A549 (cell line): ENCODE measurements around the gene MAPT. TPM values are rescaled to one million over a fixed set of nuclear protein-coding genes. Genes with fewer than 3 reads are reported as not detected.

Source experiments
- ATAC-seq, 2 experiments: fragments of 200-7000 bp in 1 of 2; fragments of >200 bp in 1 of 2; cut with Nextera tagmentation in 1 of 2; cut with Tn5 transposase in 1 of 2; 3 replicates each; pipeline versions ENCODE4 v1.8.0 to v1.9.1; 2018 to 2020; ENCODE audit warnings: mild to moderate bottlenecking in 1 of 2, moderate library complexity in 1 of 2
- CTCF ChIA-PET: fragments of 300-600 bp; sonication (Branson Sonifier 250); formaldehyde crosslinking; extraction: SDS; loops from one replicate; lab custom pipeline; 2021; ENCODE audit warnings: antibody characterized with exemption, inconsistent platforms; lab: Yijun Ruan, JAX
- POLR2A ChIA-PET: fragments of 350-600 bp; formaldehyde crosslinking; extraction: SDS; loops from one replicate; lab custom pipeline; 2021; ENCODE audit warnings: antibody characterized with exemption, inconsistent platforms; lab: Yijun Ruan, JAX
- DNase-seq, 2 experiments: peaks; one replicate each; pipeline versions ENCODE4 v3.0.0 to v3.0.0-alpha.2; 2011 to 2016; ENCODE audit warnings: low read depth in 1 of 2, low spot score in 1 of 2
- FAIRE-seq: peaks from 2 replicates; lab custom pipeline; 2011; peaks lifted over from hg19 to GRCh38; lab: Jason Lieb, UNC
- H3K27ac ChIP-seq, 2 experiments: fragments of >200 bp; sonication (Bioruptor Twin); formaldehyde crosslinking; 3 replicates each; pipeline ENCODE4 v1.5.1; 2016 to 2017
- H3K4me1 ChIP-seq: fragments of >200 bp; sonication (Bioruptor Twin); formaldehyde crosslinking; 3 replicates; pipeline ENCODE4 v1.6.1; 2016
- H3K4me2 ChIP-seq: fragments of >200 bp; sonication (Bioruptor Twin); formaldehyde crosslinking; 3 replicates; pipeline ENCODE4 v1.6.1; 2016
- H3K4me3 ChIP-seq: fragments of >200 bp; sonication (Bioruptor Twin); formaldehyde crosslinking; 3 replicates; pipeline ENCODE4 v1.5.1; 2016
- H3K9me3 ChIP-seq: fragments of >200 bp; sonication (Bioruptor Twin); formaldehyde crosslinking; 3 replicates; pipeline ENCODE4 v1.6.1; 2016
- CBX8 ChIP-seq: fragments of 200-600 bp; sonication (generic); IDR thresholded peaks from 2 replicates; pipeline ENCODE4 v1.6.1; 2016
- CEBPB ChIP-seq, 2 experiments: fragments of >200 bp in 1 of 2; sonication (Bioruptor Twin) in 1 of 2; formaldehyde crosslinking in 1 of 2; IDR thresholded peaks; 2 replicates each; pipeline ENCODE4 v1.6.1; 2012 to 2016
- EHMT2 ChIP-seq: fragments of 200-600 bp; sonication (generic); IDR thresholded peaks from 2 replicates; pipeline ENCODE4 v1.6.1; 2016; ENCODE audit warnings: antibody characterized with exemption, low read depth, mild to moderate bottlenecking, moderate library complexity
- FOSL2 ChIP-seq, 2 experiments: fragments of 450-650 bp in 1 of 2; fragments of >200 bp in 1 of 2; sonication (Bioruptor Twin) in 1 of 2; formaldehyde crosslinking; IDR thresholded peaks; 2 replicates each; pipeline versions ENCODE4 v1.5.0 to v1.6.1; 2016 to 2020; ENCODE audit warnings: mild to moderate bottlenecking in 1 of 2, moderate library complexity in 1 of 2
- HOXA7 ChIP-seq: fragments of 250-450 bp; sonication (Bioruptor Pico); IDR thresholded peaks from 2 replicates; pipeline ENCODE4 v1.5.0; 2020; ENCODE audit warnings: mild to moderate bottlenecking, moderate library complexity
- JUNB ChIP-seq: fragments of >200 bp; sonication (Bioruptor Twin); formaldehyde crosslinking; IDR thresholded peaks from 2 replicates; pipeline ENCODE4 v1.6.1; 2016
- KDM5A ChIP-seq: fragments of 200-600 bp; sonication (generic); IDR thresholded peaks from 2 replicates; pipeline ENCODE4 v1.6.1; 2016; ENCODE audit warnings: antibody characterized with exemption, mild to moderate bottlenecking
- MAFK ChIP-seq: fragments of 450-650 bp; IDR thresholded peaks from 2 replicates; pipeline ENCODE4 v1.6.1; 2014; ENCODE audit not compliant: partially characterized antibody
- MAZ ChIP-seq: fragments of 150-350 bp; IDR thresholded peaks from 2 replicates; pipeline ENCODE4 v1.6.1; 2014; ENCODE audit warnings: antibody characterized with exemption, low read depth, low read length, borderline replicate concordance
- NFE2L2 ChIP-seq: fragments of 150-350 bp; conservative IDR thresholded peaks from 2 replicates; pipeline ENCODE4 v1.6.1; 2014; ENCODE audit warnings: low read length
- NPAS2 ChIP-seq: fragments of 250-450 bp; sonication (Bioruptor Pico); IDR thresholded peaks from 2 replicates; pipeline ENCODE4 v1.8.0; 2022; ENCODE audit warnings: mild to moderate bottlenecking, moderate library complexity, borderline replicate concordance
- NR3C1 ChIP-seq: fragments of >200 bp; sonication (Bioruptor Twin); formaldehyde crosslinking; IDR thresholded peaks from 3 replicates; pipeline ENCODE4 v1.6.1; 2017
- PHF8 ChIP-seq: fragments of 200-600 bp; sonication (generic); IDR thresholded peaks from 2 replicates; pipeline ENCODE4 v1.6.1; 2016; ENCODE audit warnings: low read depth, mild to moderate bottlenecking, antibody characterized with exemption, moderate library complexity, borderline replicate concordance
- POLR2A ChIP-seq: IDR thresholded peaks from 2 replicates; pipeline ENCODE4 v1.6.1; 2012; ENCODE audit warnings: mild to moderate bottlenecking, low read length
- POLR2AphosphoS2 ChIP-seq: conservative IDR thresholded peaks from 2 replicates; pipeline ENCODE4 v1.6.1; 2012; ENCODE audit warnings: low read length, improper control_type of control experiment, inconsistent platforms
- RAD21 ChIP-seq, 2 experiments: fragments of >200 bp in 1 of 2; sonication (Bioruptor Twin) in 1 of 2; formaldehyde crosslinking in 1 of 2; IDR thresholded peaks in 1 of 2; conservative IDR thresholded peaks in 1 of 2; 2 replicates in 1 of 2; 3 replicates in 1 of 2; pipeline ENCODE4 v1.6.1; 2012 to 2018; ENCODE audit warnings: inconsistent platforms in 1 of 2
- RFX5 ChIP-seq: fragments of 450-650 bp; IDR thresholded peaks from 2 replicates; pipeline ENCODE4 v1.7.1; 2014; ENCODE audit warnings: antibody characterized with exemption, mild to moderate bottlenecking, moderate library complexity
- SMC3 ChIP-seq: fragments of >200 bp; sonication (Bioruptor Twin); formaldehyde crosslinking; IDR thresholded peaks from 3 replicates; pipeline ENCODE4 v1.6.1; 2018; ENCODE audit warnings: inconsistent platforms
- SREBF2 ChIP-seq: fragments of 450-650 bp; IDR thresholded peaks from 2 replicates; pipeline ENCODE4 v1.6.1; 2014; ENCODE audit warnings: mild to moderate bottlenecking, moderate library complexity
- WGBS: methylation state at CpG from one replicate; pipeline ENCODE4 v1.1.6; 2017; ENCODE audit errors: missing lambda C conversion rate; 5-methylcytosine and 5-hydroxymethylcytosine counted together
- polyA plus RNA-seq, 4 experiments: library from polyadenylated mRNA; depleted of rRNA in 3 of 4; stranded (reverse); fragments of >200 nt; fragmentation: RNase III in 1 of 4; extraction: RNeasy Plus Mini Kit Qiagen cat#74134 plus additional on column Dnase treatment in 1 of 4; gene quantifications; 2 replicates in 3 of 4; 3 replicates in 1 of 4; pipeline ENCODE4 v1.2.3, GENCODE V29; 2011 to 2017
- TF ChIP-seq, protein P1 (sequence below): fragments of 250-450 bp; sonication (Bioruptor Pico); IDR thresholded peaks from 2 replicates; pipeline ENCODE4 v1.5.0; 2021; ENCODE audit warnings: mild to moderate bottlenecking, moderate library complexity, borderline replicate concordance
- TF ChIP-seq, protein P2 (sequence below): fragments of >200 bp; sonication (Bioruptor Twin); formaldehyde crosslinking; IDR thresholded peaks from 2 replicates; pipeline ENCODE4 v1.6.1; 2016
- TF ChIP-seq, protein P3 (sequence below): IDR thresholded peaks from 2 replicates; pipeline ENCODE4 v1.6.1; 2012
- TF ChIP-seq, protein P4 (sequence below): fragments of 150-350 bp; IDR thresholded peaks from 2 replicates; pipeline ENCODE4 v1.6.1; 2014; ENCODE audit warnings: low read depth, mild to moderate bottlenecking, low read length
- TF ChIP-seq, protein P5 (sequence below): fragments of >200 bp; sonication (Bioruptor Twin); formaldehyde crosslinking; IDR thresholded peaks from 3 replicates; pipeline ENCODE4 v1.6.1; 2016
- TF ChIP-seq, protein P6 (sequence below): fragments of 450-650 bp; IDR thresholded peaks from 2 replicates; pipeline ENCODE4 v1.6.1; 2014; ENCODE audit warnings: antibody characterized with exemption

Gene MAPT
- polyA plus RNA-seq, 2 of the 4 experiments (the other 2 are of a cell fraction), result 1.2 to 1.6 TPM

DNA sequence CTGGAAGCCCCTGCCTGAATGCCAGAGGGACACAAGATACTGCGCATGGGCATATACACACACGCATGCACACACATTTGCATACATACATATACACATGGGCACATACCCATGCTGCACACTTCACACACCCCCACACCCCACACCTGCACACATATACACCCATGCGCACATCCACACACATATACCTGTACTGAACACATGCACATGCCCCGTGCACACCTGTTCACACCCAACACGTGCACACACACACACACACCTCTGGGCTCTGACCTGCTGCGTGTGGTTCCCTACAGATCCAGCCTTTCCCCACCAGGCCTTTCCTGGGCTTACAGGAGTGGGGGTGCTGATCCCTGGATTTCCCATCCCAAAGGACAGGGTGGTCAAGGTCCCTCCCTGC, 43.3 kb upstream of the MAPT start:
- H3K9me3 ChIP-seq, result no peaks in the 10 kb centered on the region
- TF ChIP-seq, protein P1, sequence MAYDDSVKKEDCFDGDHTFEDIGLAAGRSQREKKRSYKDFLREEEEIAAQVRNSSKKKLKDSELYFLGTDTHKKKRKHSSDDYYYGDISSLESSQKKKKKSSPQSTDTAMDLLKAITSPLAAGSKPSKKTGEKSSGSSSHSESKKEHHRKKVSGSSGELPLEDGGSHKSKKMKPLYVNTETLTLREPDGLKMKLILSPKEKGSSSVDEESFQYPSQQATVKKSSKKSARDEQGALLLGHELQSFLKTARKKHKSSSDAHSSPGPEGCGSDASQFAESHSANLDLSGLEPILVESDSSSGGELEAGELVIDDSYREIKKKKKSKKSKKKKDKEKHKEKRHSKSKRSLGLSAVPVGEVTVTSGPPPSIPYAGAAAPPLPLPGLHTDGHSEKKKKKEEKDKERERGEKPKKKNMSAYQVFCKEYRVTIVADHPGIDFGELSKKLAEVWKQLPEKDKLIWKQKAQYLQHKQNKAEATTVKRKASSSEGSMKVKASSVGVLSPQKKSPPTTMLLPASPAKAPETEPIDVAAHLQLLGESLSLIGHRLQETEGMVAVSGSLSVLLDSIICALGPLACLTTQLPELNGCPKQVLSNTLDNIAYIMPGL (CRISPR knock-in tag), result no peak
- TF ChIP-seq RAD21 (conservative IDR thresholded peaks at IDR 0.05 in 1 of 2, IDR thresholded peaks at IDR 0.05 in 1 of 2), result no peak
- no peak for TF ChIP-seq CBX8
- TF ChIP-seq RFX5, result no peak
- no peak for TF ChIP-seq MAFK
- TF ChIP-seq NR3C1, result no peak
- H3K4me1 ChIP-seq, result 0 out of 3 replicates have a peak, but pooled peaks cover 2% of the 10 kb centered on the region
- FAIRE-seq, result no peak
- H3K4me3 ChIP-seq, result no peak overlapping the region
- DNase-seq, result no peak
- CTCF ChIA-PET, result interaction anchor here (0.8 to 14.4 kb wide), 18 partner anchors 7 to 716 kb away, joined by 3 to 225 read pairs (median 12); partner anchors contain the start of genes ACBD4 and SPPL2C
- H3K27ac ChIP-seq, result no peak overlapping the region
- no peak; a peak in 1 of 6 replicates for ATAC-seq
- H3K4me2 ChIP-seq, result no peak overlapping the region
- POLR2A ChIA-PET, result no interaction called here
- 54% methylated on average over 6 of the region's 6 CpGs for WGBS

DNA sequence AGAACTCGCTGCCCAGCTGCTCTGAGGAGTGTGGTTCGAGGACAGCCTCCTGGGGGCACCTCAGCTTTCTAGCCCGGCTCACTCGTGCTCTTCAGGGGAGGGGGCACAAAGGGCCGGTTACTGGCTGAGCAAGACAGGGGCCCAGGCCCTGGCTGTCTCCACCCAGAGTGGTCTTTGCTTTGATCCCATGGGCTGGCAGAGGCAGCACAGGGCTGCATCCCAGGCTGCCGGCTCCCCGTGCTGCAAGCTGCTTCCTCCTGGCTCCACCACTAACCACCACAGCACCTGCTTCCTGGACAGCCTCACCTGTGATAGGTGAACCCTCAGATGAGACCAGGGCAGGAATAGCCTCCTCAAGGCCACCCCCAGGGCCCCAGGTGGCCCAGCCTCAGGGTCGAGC, 42.9 kb upstream of the MAPT start:
- H3K4me1 ChIP-seq, result 0 out of 3 replicates have a peak, but pooled peaks cover 2% of the 10 kb centered on the region
- FAIRE-seq (no peak), DNase-seq (no peak), ATAC-seq (peak in 1 of 2 experiments; percentile 19; a peak in 3 of 6 replicates)
- no peak overlapping the region for H3K4me3 ChIP-seq
- CTCF ChIA-PET, result interaction anchor here (0.6 to 14.4 kb wide), 42 partner anchors 8 to 716 kb away, joined by 3 to 225 read pairs (median 6); partner anchors contain the start of genes ACBD4, CRHR1 and SPPL2C
- POLR2A ChIA-PET, result no interaction called here
- no peaks in the 10 kb centered on the region for H3K9me3 ChIP-seq
- no peak for TF ChIP-seq CEBPB (IDR thresholded peaks at IDR 0.05)
- TF ChIP-seq JUNB, result no peak
- TF ChIP-seq NFE2L2, result no peak
- no peak for TF ChIP-seq POLR2AphosphoS2
- no peak for TF ChIP-seq POLR2A
- TF ChIP-seq HOXA7 (CRISPR knock-in tag), result no peak
- TF ChIP-seq NR3C1, result no peak
- TF ChIP-seq, protein P2, sequence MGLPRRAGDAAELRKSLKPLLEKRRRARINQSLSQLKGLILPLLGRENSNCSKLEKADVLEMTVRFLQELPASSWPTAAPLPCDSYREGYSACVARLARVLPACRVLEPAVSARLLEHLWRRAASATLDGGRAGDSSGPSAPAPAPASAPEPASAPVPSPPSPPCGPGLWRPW, result no peak
- TF ChIP-seq EHMT2, result no peak
- TF ChIP-seq, protein P3, sequence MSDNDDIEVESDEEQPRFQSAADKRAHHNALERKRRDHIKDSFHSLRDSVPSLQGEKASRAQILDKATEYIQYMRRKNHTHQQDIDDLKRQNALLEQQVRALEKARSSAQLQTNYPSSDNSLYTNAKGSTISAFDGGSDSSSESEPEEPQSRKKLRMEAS, result no peak
- TF ChIP-seq, protein P4, sequence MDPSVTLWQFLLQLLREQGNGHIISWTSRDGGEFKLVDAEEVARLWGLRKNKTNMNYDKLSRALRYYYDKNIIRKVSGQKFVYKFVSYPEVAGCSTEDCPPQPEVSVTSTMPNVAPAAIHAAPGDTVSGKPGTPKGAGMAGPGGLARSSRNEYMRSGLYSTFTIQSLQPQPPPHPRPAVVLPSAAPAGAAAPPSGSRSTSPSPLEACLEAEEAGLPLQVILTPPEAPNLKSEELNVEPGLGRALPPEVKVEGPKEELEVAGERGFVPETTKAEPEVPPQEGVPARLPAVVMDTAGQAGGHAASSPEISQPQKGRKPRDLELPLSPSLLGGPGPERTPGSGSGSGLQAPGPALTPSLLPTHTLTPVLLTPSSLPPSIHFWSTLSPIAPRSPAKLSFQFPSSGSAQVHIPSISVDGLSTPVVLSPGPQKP, result no peak
- TF ChIP-seq NPAS2, result no peak
- no peak for TF ChIP-seq SMC3
- no peak for TF ChIP-seq FOSL2 (IDR thresholded peaks at IDR 0.05)
- no peak for TF ChIP-seq FOSL2 (CRISPR knock-in tag; IDR thresholded peaks at IDR 0.05)
- no peak for TF ChIP-seq KDM5A
- TF ChIP-seq PHF8, result no peak
- TF ChIP-seq, protein P5, sequence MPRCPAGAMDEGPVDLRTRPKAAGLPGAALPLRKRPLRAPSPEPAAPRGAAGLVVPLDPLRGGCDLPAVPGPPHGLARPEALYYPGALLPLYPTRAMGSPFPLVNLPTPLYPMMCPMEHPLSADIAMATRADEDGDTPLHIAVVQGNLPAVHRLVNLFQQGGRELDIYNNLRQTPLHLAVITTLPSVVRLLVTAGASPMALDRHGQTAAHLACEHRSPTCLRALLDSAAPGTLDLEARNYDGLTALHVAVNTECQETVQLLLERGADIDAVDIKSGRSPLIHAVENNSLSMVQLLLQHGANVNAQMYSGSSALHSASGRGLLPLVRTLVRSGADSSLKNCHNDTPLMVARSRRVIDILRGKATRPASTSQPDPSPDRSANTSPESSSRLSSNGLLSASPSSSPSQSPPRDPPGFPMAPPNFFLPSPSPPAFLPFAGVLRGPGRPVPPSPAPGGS, result no peak
- TF ChIP-seq, protein P6, sequence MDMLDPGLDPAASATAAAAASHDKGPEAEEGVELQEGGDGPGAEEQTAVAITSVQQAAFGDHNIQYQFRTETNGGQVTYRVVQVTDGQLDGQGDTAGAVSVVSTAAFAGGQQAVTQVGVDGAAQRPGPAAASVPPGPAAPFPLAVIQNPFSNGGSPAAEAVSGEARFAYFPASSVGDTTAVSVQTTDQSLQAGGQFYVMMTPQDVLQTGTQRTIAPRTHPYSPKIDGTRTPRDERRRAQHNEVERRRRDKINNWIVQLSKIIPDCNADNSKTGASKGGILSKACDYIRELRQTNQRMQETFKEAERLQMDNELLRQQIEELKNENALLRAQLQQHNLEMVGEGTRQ, result no peak
- no peak for TF ChIP-seq MAZ
- TF ChIP-seq SREBF2, result no peak
- H3K27ac ChIP-seq, result no peak overlapping the region
- H3K4me2 ChIP-seq, result no peak overlapping the region
- WGBS, result 46% methylated on average over 6 of the region's 8 CpGs
